Osteocyte (in vitro differentiated cells): ENCODE results near the gene TYW5. TPM values are rescaled to one million over a fixed set of nuclear protein-coding genes. Genes with fewer than 3 reads are reported as not detected.

Experiments
- DNase-seq: peaks from one replicate; pipeline ENCODE4 v3.0.0; 2021; ENCODE audit warnings: mixed read lengths; ENCODE audit not compliant: unreplicated experiment; ENCODE audit errors: extremely low spot score
- H3K27ac Mint-ChIP-seq: one replicate; pipeline ENCODE4 v1.8.0; 2021; ENCODE audit warnings: mild to moderate bottlenecking, mixed read lengths; ENCODE audit not compliant: unreplicated experiment
- H3K27me3 Mint-ChIP-seq: one replicate; pipeline ENCODE4 v1.8.0; 2021; ENCODE audit warnings: mixed read lengths; ENCODE audit not compliant: unreplicated experiment
- H3K36me3 Mint-ChIP-seq: one replicate; pipeline ENCODE4 v1.8.0; 2021; ENCODE audit warnings: mixed read lengths; ENCODE audit not compliant: unreplicated experiment
- H3K4me1 Mint-ChIP-seq: one replicate; pipeline ENCODE4 v1.8.0; 2021; ENCODE audit warnings: mixed read lengths; ENCODE audit not compliant: unreplicated experiment
- H3K4me3 Mint-ChIP-seq: one replicate; pipeline ENCODE4 v1.8.0; 2021; ENCODE audit warnings: mild to moderate bottlenecking, moderate library complexity, mixed read lengths; ENCODE audit not compliant: unreplicated experiment
- H3K9me3 Mint-ChIP-seq: one replicate; pipeline ENCODE4 v1.8.0; 2021; ENCODE audit warnings: mixed read lengths; ENCODE audit not compliant: unreplicated experiment
- total RNA-seq: library from RNA; stranded (reverse); gene quantifications from 2 replicates; pipeline ENCODE4 v1.2.1, GENCODE V29; 2021
- TF ChIP-seq, protein P1 (sequence below): fragments of 200-600 bp; sonication (generic); IDR thresholded peaks from 2 replicates; pipeline ENCODE4 v1.5.0; 2021; ENCODE audit warnings: antibody characterized with exemption, mild to moderate bottlenecking, moderate library complexity

Gene TYW5
- total RNA-seq, 1 donor from 2014 or later = 7.9 TPM

DNA sequence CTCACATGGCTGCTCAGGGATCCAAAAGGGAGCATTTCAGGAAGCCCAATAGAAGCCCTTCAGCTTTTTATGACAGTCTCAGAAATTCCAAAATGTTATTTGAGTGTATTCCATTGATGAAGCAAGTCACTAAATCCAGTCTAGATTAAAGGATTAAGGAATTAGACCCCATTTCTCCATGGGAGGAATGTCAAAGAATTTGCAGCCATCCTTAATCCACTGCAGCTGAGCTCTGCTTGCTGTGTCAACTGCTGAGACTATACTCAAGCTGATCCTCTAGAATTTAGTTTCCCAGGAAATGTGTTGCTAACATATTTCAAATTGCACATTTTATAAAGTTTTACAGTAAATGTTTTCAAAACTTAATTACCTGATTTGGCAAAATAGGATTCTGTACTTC, 72.6 kb downstream of the TYW5 start:
- no peaks in the 10 kb centered on the region for H3K9me3 Mint-ChIP-seq
- no peak overlapping the region for H3K27ac Mint-ChIP-seq
- no peak for DNase-seq
- H3K27me3 Mint-ChIP-seq = peaks cover 7% of the 10 kb centered on the region
- H3K36me3 Mint-ChIP-seq = no peaks in the 10 kb centered on the region
- TF ChIP-seq, protein P1, sequence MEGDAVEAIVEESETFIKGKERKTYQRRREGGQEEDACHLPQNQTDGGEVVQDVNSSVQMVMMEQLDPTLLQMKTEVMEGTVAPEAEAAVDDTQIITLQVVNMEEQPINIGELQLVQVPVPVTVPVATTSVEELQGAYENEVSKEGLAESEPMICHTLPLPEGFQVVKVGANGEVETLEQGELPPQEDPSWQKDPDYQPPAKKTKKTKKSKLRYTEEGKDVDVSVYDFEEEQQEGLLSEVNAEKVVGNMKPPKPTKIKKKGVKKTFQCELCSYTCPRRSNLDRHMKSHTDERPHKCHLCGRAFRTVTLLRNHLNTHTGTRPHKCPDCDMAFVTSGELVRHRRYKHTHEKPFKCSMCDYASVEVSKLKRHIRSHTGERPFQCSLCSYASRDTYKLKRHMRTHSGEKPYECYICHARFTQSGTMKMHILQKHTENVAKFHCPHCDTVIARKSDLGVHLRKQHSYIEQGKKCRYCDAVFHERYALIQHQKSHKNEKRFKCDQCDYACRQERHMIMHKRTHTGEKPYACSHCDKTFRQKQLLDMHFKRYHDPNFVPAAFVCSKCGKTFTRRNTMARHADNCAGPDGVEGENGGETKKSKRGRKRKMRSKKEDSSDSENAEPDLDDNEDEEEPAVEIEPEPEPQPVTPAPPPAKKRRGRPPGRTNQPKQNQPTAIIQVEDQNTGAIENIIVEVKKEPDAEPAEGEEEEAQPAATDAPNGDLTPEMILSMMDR = no peak
- peaks cover 2% of the 10 kb centered on the region for H3K4me1 Mint-ChIP-seq
- no peak overlapping the region for H3K4me3 Mint-ChIP-seq

Other genes with a start within 250 kb of the TYW5 start
- 0.76 TPM in 1 of 2 replicates, not detected in the other for gene FTCDNL1, start 104.3 kb downstream of the TYW5 start, total RNA-seq
- 8.8 and 9.3 TPM in 2 replicates for gene C2orf69, start 44.2 kb downstream of the TYW5 start, total RNA-seq
- gene MAIP1, start 91 bp upstream of the TYW5 start, total RNA-seq = 12.0 and 13.8 TPM in 2 replicates